Islet of Langerhans (tissue), 1 donor: ENCODE results near the gene ERLEC1.
A peak's percentile ranks its signal among the peaks of the same experiment; 100 is the strongest.
"Not testable (repeated sequence)": the region's sequence is repeated elsewhere in the genome, so short reads cannot be mapped to it uniquely, and the experiment has no call there.

Source experiments
- FAIRE-seq: peaks from one replicate; lab custom pipeline; 2011; peaks lifted over from hg19 to GRCh38; lab: Jason Lieb, UNC

Gene ERLEC1

GRCh38 chr2:53786705-53787613 is at the start of gene ERLEC1, which contains the start of gene ASB3:
Gene ERLEC1, plus strand, starts transcription at chr2:53787044. Its CDS starts 167 bp downstream, at chr2:53787211.
Gene ASB3, minus strand, starts transcription at chr2:53786953. Its CDS starts 21,381 bp downstream, at chr2:53765572.
- FAIRE-seq: no peak

GRCh38 chr2:53737091-53737490 is 49.8 kb upstream of the ERLEC1 start:
- no peak for FAIRE-seq

DNA sequence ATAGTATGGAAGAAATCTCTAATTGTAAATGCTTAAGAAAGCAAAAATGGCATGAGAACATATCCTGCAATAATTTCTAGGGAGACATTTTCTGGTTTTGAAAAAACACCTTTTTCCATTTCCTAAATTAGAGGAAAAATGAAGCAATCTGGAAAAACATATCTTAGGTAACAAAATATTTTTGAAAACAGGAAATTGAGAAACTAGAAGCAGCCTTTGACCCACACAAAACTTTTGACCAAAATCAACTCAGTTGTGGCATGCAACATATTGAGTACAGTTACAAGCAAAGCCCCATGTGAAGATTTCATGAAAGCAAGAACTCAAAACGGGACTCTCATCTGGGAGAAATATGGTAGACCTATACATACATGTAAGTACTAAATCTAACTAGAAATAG is 47.8 kb upstream of the ERLEC1 start:
- no peak for FAIRE-seq

- FAIRE-seq: peak; percentile 99
These were observed 46.7 kb upstream of the ERLEC1 start for GRCh38 chr2:53740170-53740569.

DNA sequence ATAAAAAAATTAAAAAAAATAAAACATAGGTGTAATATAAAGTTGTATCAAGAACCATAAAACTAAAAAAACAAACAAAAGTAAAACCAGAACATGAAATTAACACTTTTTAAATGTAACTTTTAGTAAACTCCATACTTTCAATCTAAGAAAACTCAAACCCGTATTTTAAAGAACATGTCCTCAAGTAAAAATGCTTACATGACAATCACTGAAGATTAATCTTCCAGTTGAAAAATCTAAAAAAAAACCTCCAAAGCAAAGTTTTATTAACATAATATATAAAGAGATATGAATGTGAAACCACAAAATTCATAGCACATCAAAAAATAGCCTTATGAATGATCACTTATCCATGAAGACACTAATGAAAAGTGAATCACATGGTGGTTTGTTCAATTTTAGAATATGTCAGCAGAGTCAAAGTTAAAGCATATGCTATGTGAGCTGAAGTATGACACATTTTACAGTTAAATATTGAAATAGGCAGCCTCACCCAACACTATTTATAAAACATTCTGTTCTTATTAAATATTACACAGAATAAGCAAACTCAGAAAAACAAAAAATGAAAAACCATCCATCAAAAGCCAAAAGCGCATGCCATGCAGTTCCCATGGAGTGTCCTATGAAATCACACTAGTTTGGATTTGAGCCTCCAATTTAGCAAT is 42.3 kb upstream of the ERLEC1 start:
- no peak for FAIRE-seq

GRCh38 chr2:53750041-53750768 is 36.6 kb upstream of the ERLEC1 start:
- FAIRE-seq: no peak

GRCh38 chr2:53751728-53752127 is 35.1 kb upstream of the ERLEC1 start:
- FAIRE-seq: peak; percentile 17

DNA sequence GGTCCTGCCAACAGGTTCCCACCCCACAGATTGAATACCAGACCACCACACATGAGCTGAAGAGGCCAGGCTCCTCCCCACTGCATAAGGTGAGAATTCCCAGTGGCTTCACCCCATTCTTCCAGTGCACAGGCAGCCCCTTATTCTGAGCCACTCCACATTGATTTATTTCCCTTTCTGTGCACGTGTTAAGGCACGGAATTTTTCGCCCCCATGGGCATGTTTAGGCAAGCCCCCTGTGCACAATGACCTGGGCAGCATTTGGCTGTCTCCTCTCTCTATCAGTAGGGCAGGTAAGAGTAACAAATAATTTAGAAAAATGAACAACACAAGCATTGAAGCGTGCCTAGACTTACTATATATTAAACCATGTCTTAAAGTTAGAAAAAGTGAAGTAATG is 34.5 kb upstream of the ERLEC1 start:
- FAIRE-seq: no peak

DNA sequence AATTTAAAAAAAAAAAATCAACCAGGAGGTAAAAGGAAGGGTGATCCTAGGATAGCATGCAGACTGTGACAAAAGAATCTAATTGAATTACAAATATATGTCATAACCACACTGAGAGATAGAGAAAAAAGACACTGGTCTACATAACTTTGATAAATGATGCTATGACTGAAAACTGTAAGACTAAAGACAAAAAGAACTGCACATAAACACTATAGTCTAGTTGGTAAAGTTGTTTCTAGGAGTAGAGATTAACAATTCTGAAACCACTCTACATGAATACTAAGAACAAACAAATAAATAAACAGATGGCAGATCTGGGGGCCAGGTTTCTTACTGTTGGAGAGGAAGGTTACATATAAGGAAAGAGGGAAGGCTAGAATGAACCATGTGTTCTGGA is 33.8 kb upstream of the ERLEC1 start:
- FAIRE-seq: no peak

DNA sequence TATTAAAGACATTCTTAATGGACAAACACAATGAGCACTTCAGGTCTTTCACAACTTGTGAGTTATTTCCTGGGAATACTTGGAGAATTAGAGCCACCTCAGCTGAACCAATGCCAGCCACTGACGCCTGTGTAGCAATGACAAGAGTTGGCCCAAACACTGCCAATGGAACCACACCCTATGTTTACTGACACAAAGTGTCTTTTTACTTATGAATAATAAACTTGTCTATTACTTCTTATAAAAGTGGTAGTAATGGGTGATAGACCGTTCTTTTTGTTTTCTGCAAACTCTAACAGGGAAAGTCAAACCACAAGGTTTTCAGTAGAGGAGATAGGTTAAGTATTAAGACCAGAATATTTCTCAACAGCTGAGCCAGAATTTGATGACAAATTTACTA is 31.7 kb upstream of the ERLEC1 start:
- no peak for FAIRE-seq

DNA sequence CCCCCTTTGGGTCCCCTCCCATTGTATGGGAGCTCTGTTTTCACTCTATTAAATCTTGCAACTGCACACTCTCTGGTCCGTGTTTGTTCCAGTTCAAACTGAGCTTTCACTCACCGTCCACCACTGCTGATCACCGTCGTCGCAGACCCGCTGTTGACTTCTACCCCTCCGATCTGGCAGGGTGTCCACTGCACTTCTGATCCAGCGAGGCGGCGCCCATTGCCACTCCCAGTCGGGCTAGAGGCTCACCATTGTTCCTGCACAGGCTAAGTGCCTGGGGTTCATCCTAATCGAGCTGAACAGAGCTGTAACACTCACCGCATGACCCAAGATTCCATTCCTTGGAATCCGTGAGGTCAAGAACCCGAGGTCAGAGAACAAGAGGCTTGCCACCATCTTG is 30.2 kb upstream of the ERLEC1 start:
- FAIRE-seq: no peak

DNA sequence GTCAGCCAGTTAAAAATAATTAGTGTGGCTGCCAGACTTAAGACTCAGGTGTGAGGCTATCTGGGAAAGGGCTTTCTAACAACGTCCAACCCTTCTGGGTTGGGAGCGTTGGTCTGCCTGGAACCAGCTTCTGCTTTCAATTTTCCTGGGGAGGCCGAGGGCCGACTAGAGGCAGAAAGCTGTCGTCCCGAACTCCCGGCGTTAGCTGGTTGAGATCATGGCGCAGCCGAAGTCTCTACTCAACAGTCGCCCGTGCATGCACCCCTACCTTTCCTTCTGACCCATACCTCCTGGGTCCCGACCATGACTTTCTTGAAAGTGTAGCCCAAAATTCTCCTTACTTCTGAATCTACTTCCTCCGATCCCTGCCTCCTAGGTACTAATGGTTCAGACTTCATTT is 29.6 kb upstream of the ERLEC1 start:
- FAIRE-seq: not testable (repeated sequence)

DNA sequence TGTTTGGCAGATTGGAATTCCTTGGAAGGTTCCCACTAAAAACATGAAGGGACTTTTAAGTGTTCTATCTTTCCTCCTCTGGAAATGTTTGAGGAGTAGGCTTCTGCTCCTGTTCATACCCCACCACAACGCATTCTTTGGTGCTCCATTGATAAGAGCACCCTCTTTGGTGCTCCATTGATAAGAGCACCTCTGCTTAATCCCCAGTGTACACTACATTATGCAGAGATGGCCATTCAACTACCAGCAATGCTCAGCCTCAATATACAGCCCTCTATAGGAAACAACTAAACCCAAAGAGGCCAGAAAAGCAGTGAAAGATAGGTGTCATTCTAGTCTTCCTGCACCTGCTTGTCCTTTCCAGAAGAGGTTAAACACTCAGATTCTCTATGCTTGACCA is 21.1 kb upstream of the ERLEC1 start:
- no peak for FAIRE-seq

DNA sequence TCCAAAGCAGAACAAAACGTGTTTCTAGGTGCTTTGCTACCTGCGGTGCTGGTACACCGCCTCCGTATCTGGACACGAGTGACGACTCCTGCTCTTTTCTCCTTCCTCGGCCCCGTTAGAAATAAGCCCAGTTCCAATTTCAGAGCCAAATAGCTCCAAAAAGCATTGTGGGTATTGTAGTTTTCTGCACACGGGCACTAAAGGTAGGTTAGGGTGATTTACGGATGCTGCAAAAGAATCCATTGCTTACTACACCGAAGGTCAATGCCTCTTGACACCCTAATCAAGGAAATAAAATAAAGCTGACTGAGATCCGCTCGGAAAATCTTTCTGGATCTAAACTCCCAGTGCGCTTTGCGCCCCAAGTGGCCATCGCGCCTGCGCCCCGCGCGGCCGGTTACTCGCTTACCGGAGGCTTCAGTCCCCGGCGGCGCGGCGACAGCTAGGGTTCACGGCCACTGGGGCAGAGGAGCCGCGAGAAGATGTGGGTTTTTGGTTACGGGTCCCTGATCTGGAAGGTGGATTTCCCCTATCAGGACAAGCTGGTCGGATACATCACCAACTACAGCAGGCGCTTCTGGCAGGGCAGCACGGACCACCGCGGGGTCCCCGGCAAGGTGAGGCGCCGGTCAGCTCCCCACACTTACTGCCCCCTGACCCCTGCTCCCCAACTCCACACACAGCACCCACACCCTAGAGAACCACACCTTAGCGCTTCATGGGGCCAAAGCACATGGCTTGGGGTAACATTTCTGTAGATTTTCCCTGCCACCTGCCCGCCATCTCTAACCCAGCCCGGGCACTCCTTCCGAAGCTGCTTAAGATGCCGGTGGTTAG is 19.2 kb upstream of the ERLEC1 start, which contains the start of gene CHAC2:
Gene CHAC2, plus strand, starts transcription at position 400 of the 837 bp plus-strand sequence. Its CDS starts 83 bp downstream, at position 483.
- FAIRE-seq: peak; percentile 82

GRCh38 chr2:53768242-53768542 is 18.7 kb upstream of the ERLEC1 start:
- no peak for FAIRE-seq

GRCh38 chr2:53769318-53769945 is 17.4 kb upstream of the ERLEC1 start:
- FAIRE-seq: no peak

GRCh38 chr2:53770264-53770663 is 16.6 kb upstream of the ERLEC1 start:
- FAIRE-seq: no peak

- no peak for FAIRE-seq
These were observed 9.7 kb upstream of the ERLEC1 start for GRCh38 chr2:53777134-53777533.

GRCh38 chr2:53778536-53779162 is 8.2 kb upstream of the ERLEC1 start:
- FAIRE-seq: no peak

- no peak for FAIRE-seq
These were observed 6.8 kb upstream of the ERLEC1 start for GRCh38 chr2:53780056-53780455.

- no peak for FAIRE-seq
These were observed 4.2 kb upstream of the ERLEC1 start for GRCh38 chr2:53782676-53783075.
